HUES48 (cell line): ENCODE data around the gene ABHD14A.
A peak's percentile ranks its signal among the peaks of the same experiment; 100 is the strongest.

ENCODE experiments used
- H3K27ac ChIP-seq: one replicate; pipeline ENCODE4 v1.7.0; 2013; ENCODE audit warnings: low read depth, low read length, inconsistent platforms
- H3K27me3 ChIP-seq: 2 replicates; pipeline ENCODE4 v1.6.1; 2013; ENCODE audit warnings: mild to moderate bottlenecking, low read length; ENCODE audit not compliant: control insufficient read depth, insufficient read depth
- H3K36me3 ChIP-seq: 2 replicates; pipeline ENCODE4 v1.6.1; 2013; ENCODE audit warnings: low read length; ENCODE audit not compliant: control insufficient read depth, insufficient read depth
- H3K4me1 ChIP-seq: 2 replicates; pipeline ENCODE4 v1.6.1; 2013; ENCODE audit warnings: mild to moderate bottlenecking, low read length; ENCODE audit not compliant: control insufficient read depth, insufficient read depth
- H3K4me3 ChIP-seq: 2 replicates; pipeline ENCODE4 v1.5.1; 2013; ENCODE audit warnings: mild to moderate bottlenecking, low read depth, low read length
- H3K9ac ChIP-seq: 2 replicates; pipeline ENCODE4 v1.6.1; 2013; ENCODE audit warnings: mild to moderate bottlenecking, low read depth, low read length, moderate library complexity
- H3K9me3 ChIP-seq: 2 replicates; pipeline ENCODE4 v1.6.1; 2013; ENCODE audit warnings: low read length; ENCODE audit not compliant: control insufficient read depth, insufficient read depth

Gene ABHD14A

DNA sequence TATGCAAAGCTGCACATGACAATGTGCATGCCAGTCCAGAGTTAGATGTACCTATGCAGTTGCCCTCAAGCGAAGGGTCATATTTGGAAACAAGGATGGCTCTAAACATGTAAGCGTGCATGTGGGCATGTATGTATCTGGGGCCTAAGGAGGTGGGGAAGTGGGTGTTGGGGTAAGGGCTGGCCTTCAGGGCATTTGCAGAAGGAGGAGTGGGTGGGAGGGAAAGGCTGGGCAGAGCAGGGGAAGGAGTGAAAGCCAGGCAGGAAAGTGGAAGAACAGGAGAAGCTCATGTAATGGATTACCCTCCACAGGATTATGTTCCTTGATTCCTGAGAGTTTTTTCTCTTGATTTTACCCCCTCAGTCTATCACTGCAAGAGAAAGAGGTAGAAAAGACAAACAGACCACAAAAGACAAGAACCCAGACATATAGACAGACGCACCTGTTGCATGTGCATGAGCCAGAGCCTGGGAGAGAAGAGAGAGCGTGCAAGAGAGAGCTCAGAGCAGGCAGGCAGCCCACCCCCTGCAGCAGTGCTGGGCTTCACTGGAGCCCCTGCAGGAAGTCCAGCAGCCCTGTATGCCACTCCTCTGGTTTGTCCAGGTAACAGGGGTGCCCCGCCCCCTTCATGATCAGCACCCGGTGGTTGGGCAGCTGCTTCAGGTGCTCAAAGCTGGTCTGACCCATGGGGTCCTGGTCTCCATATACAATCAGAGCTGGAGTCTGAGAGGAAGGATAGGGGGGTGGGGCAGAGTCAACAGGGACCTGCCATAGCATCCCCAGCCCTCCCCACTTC lies 5.8 kb upstream of the ABHD14A start:
- peak overlapping the region; percentile 86 for H3K27ac ChIP-seq
- H3K4me1 ChIP-seq, result peaks cover 28% of the 10 kb centered on the region
- peak overlapping the region; percentile 68 for H3K4me3 ChIP-seq

DNA sequence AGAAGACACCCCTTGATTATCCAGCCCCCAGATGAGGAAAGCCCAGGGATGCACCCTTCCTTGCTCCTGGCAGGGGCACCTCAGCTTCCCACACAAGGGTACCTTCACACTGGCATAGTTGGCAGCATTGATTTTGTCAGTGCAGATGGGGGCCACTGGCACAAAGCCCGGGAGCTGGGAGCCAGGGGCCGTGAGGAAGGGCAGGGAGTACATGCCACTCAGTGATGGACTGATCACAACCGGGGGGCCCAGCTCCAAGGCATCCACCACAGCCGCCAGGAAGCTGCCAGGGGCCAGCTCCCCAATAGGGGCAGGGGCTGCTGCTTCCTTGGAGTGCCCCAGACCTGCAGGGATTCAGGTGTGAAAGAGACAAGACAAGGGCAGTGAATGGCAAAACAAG lies 5.0 kb upstream of the ABHD14A start:
- Histone ChIP-seq H3K4me1 (peaks cover 30% of the 10 kb centered on the region), H3K9me3 (no peaks in the 10 kb centered on the region), H3K27ac (no peak overlapping the region)

More for the DNA sequence above, 5.8 kb upstream of the ABHD14A start:
- H3K9ac ChIP-seq, result 0 out of 2 replicates have a peak overlapping the region, but pooled peaks have one; percentile 29
- H3K27me3 ChIP-seq, result peaks cover 13% of the 10 kb centered on the region
- no peaks in the 10 kb centered on the region for H3K36me3 ChIP-seq
- no peaks in the 10 kb centered on the region for H3K9me3 ChIP-seq

DNA sequence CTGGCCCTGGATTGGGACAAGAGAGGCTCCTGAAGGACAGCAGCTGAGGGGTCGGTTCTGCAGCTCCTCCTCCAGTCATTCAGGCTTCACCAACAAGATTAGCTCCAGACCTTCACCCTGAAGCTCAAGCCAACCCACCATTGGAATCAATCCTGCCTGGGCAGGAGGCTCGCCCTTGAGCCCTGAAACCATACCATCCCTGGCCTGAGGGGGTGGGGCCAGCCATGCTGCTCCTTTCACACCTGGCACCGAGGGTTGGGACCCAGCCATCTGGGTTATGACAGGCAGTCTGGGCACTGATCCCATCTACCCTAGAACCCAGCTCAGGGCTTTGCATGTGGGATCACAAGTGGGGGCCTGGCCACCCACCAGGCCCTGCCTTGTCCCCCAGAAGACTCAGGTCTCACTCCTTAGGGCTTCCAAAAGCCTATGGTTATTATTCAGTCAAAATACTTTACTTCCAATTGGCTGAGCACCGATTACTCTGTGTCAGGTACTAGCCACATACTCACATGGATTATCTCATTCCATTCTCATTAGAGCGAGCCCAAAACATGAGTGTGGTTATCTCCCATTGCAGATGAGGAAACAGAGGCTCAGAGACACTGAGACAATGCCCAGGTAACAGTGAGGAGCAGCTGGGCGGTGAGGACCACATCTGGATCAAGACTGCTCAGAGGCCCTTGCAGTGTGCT lies 4.1 kb upstream of the ABHD14A start:
- H3K4me1 ChIP-seq, result peaks cover 36% of the 10 kb centered on the region
- no peak overlapping the region for H3K4me3 ChIP-seq
- no peaks in the 10 kb centered on the region for H3K9me3 ChIP-seq
- no peak overlapping the region for H3K27ac ChIP-seq
- no peaks in the 10 kb centered on the region for H3K36me3 ChIP-seq
- H3K9ac ChIP-seq, result no peak overlapping the region
- H3K27me3 ChIP-seq, result peaks cover 19% of the 10 kb centered on the region

More for the DNA sequence above, 5.0 kb upstream of the ABHD14A start:
- H3K36me3 ChIP-seq, result no peaks in the 10 kb centered on the region
- H3K9ac ChIP-seq, result no peak overlapping the region
- H3K27me3 ChIP-seq, result peaks cover 20% of the 10 kb centered on the region
- no peak overlapping the region for H3K4me3 ChIP-seq

DNA sequence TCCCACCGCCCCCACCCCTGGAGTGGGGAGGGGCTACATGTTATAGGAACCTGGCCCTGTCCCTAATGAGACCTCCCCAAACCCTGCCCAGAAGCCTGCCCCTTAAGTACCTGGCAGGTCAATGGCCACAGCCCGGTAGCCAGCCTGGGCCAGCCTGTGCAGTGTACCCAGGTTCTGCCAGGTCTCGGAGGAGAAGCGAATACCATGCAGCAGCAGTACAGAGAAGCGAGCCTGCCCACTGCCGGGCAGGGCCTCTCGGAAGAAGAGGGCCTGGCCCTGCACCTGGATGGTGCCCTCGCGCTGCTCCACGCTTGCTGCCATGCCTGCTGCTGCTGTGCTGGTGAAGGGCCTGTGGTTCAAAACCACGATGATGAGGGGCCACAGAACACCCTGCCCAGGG lies 3.5 kb upstream of the ABHD14A start:
- Histone ChIP-seq H3K4me1 (peaks cover 36% of the 10 kb centered on the region), H3K9ac (no peak overlapping the region), H3K27ac (no peak overlapping the region)

DNA sequence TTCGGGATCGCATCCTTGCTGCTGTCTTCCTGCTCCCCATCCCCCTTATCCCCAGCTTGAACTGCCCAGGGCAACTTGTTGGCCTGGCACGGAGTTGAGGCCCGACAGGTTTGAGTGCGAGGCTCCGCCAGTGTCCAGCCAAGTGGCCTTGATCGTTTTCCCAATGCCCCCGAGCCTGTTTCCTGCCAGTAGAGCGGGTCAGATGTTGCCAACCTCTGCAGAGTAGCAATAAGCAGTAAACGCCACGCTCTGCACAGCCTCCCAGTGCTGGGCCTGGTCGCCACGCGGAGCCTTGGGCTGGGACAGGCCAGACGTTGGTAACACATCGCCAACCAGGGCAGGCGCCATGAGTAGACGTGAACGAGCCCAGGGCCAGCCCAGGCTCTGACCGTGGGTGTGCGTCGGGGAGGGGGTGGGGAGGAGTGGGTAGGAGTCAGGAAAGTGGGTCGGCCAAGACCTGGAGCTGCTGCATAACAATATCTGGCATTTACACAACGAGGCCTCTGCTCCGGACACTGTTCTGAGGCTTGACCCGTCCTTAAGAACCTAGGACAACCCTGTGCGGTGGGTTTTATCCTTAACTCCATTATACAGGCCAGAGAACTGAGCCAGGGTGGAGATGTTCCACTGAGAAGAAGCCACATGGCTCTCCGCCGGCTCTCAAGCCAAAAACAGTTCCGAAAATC lies 444 bp upstream of the ABHD14A start:
- Histone ChIP-seq H3K4me3 (peak overlapping the region; percentile 59), H3K9me3 (no peaks in the 10 kb centered on the region), H3K4me1 (peaks cover 19% of the 10 kb centered on the region), H3K36me3 (no peaks in the 10 kb centered on the region), H3K27ac (no peak overlapping the region), H3K27me3 (peaks cover 30% of the 10 kb centered on the region), H3K9ac (no peak overlapping the region)

More for the DNA sequence above, 3.5 kb upstream of the ABHD14A start:
- H3K4me3 ChIP-seq, result no peak overlapping the region
- H3K27me3 ChIP-seq, result peaks cover 25% of the 10 kb centered on the region
- no peaks in the 10 kb centered on the region for H3K9me3 ChIP-seq
- no peaks in the 10 kb centered on the region for H3K36me3 ChIP-seq

DNA sequence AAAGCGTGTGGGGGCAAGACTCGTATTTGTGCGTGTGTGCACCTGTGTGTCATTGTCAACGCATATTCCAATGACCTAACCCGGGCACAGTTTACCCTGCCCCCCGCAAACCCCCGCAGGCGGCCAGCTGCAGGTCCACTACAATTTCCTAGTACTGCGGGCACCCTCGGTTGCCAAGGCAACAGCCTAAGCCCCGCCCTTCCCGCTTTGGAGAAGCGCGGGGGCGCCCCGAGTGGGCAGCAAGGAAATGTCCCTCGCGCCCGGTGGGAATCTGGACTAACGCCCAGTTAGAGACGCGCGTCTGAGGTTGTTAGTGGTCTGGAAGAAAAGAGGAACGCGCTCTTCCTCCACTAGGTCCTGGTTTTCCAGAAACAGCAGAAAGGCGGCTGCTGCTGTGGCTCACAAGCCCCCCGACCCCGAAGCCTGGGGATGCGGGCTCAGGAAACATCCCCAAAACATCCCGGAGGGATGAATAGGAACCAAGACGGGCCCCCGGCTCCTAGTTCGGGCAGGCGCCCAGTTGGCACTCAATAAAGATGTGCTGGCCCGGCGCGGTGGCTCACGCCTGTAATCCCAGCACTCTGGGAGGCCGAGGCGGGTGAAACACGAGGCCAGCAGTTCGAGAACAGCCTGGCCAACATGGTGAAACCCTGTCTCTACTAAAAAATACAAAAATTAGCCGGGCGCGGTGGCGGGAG lies 1.1 kb downstream of the ABHD14A start:
- peaks cover 30% of the 10 kb centered on the region for H3K27me3 ChIP-seq
- no peak overlapping the region for H3K9ac ChIP-seq
- H3K9me3 ChIP-seq, result no peaks in the 10 kb centered on the region
- peaks cover 16% of the 10 kb centered on the region for H3K4me1 ChIP-seq
- peak overlapping the region; percentile 59 for H3K4me3 ChIP-seq
- H3K27ac ChIP-seq, result no peak overlapping the region
- H3K36me3 ChIP-seq, result no peaks in the 10 kb centered on the region

DNA sequence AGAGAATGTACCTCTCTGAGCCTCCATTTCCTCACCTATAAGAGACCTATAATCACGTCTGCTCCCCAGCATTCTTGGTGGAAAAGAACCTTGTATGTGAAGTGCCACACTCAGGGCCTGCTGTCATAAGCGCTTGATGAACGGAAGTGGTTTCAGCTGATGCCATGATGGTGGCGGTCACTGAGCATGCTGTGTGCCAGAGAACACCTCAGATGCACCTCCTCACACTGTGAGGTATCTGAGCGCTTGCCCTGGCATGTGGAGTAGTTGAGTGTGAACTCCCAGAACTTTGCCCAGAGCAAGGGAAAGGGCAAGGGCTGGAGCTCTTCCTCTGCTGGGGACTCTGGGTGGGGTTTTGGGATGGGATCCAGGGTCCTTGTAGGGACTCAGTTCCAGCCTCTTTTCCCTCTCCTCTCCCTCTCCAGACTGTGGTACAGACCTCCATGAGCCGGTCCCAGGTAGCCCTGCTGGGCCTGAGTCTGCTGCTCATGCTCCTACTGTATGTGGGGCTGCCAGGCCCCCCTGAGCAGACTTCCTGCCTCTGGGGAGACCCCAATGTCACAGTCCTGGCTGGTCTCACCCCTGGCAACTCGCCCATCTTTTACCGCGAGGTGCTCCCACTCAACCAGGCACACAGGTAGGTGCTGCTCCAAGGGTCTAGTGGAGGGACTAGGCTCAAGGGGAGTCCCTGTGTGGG lies 2.7 kb downstream of the ABHD14A start:
- no peak overlapping the region for H3K9ac ChIP-seq
- H3K36me3 ChIP-seq, result no peaks in the 10 kb centered on the region
- no peak overlapping the region for H3K4me3 ChIP-seq
- peaks cover 20% of the 10 kb centered on the region for H3K4me1 ChIP-seq
- peaks cover 30% of the 10 kb centered on the region for H3K27me3 ChIP-seq
- no peaks in the 10 kb centered on the region for H3K9me3 ChIP-seq
- H3K27ac ChIP-seq, result no peak overlapping the region

DNA sequence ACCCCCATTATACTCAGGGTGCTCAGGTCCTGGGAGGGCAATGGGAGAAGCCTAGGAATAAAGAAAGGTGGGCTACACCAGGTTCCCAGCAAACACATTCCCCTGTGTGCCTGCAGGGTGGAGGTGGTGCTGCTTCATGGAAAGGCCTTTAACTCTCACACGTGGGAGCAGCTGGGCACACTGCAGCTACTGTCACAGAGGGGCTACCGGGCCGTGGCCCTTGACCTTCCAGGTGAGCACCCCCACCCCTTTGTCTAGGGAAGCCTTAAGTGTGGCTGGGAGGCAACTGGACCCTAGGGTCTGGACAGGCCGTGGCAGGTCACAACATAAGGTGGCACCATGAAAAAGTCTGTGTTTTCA lies 3.3 kb downstream of the ABHD14A start:
- H3K9ac ChIP-seq, result no peak overlapping the region
- H3K36me3 ChIP-seq, result no peaks in the 10 kb centered on the region
- no peak overlapping the region for H3K27ac ChIP-seq
- H3K4me1 ChIP-seq, result peaks cover 20% of the 10 kb centered on the region
- peaks cover 30% of the 10 kb centered on the region for H3K27me3 ChIP-seq
- H3K9me3 ChIP-seq, result no peaks in the 10 kb centered on the region
- no peak overlapping the region for H3K4me3 ChIP-seq

DNA sequence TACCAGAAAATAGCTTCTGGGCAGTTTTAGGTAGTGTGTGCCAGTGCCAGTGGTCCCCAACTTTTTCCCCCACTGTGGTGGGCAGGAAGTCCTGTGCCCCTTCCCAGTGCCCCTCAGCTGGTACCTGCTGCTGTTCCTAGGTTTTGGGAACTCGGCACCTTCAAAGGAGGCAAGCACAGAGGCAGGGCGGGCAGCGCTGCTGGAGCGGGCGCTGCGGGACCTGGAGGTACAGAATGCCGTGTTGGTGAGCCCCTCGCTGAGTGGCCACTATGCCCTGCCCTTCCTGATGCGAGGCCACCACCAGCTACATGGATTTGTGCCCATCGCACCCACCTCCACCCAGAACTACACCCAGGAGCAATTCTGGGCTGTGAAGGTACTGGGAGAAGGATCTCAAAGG lies 5.4 kb downstream of the ABHD14A start:
- Histone ChIP-seq H3K36me3 (no peaks in the 10 kb centered on the region), H3K9ac (no peak overlapping the region), H3K27me3 (peaks cover 19% of the 10 kb centered on the region), H3K4me1 (peaks cover 14% of the 10 kb centered on the region), H3K4me3 (no peak overlapping the region), H3K27ac (no peak overlapping the region), H3K9me3 (no peaks in the 10 kb centered on the region)

DNA sequence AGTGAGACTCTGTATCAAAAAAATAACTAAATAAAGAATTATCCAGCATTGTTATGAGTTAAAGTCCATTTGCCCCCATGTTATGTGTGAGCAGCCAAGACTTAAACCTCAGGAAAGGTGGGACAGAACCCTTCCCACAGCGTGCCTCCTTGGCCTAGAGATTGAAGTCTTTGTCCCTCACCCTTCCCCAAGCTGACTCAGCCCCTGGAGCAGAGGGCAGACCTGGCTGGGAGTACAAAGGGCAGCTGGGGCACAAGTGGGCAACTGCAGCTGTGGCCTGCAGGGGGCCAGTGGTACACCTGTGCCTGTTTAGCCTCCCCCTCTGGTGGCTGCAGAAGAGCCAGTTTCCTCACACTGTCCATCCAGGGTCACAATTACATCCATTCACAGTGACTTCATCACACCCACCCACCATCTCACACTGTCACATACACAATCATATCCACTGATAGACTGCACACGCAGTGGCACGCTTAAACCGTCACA lies 7.5 kb downstream of the ABHD14A start:
- H3K9me3 ChIP-seq, result no peaks in the 10 kb centered on the region
- H3K4me3 ChIP-seq, result peak overlapping the region; percentile 76
- peaks cover 8% of the 10 kb centered on the region; the same call in 1 of the 2 replicates for H3K4me1 ChIP-seq
- peak overlapping the region; percentile 94 for H3K27ac ChIP-seq
- H3K9ac ChIP-seq, result peak overlapping the region; percentile 59
- H3K36me3 ChIP-seq, result no peaks in the 10 kb centered on the region
- 0 out of 2 replicates have a peak, but pooled peaks cover 2% of the 10 kb centered on the region for H3K27me3 ChIP-seq
